Parathyroid adenoma (tissue), 2 donors: ENCODE results near the gene SLC25A36.

Experiments
- H2AFZ ChIP-seq: fragments of 300-600 bp; sonication (generic); one replicate; pipeline ENCODE4 v1.7.0; 2017; ENCODE audit warnings: antibody characterized with exemption, mild to moderate bottlenecking
- H3K27ac ChIP-seq: fragments of 300-600 bp; sonication (generic); one replicate; pipeline ENCODE4 v1.7.0; 2017
- H3K27me3 ChIP-seq: fragments of 300-600 bp; sonication (generic); one replicate; pipeline ENCODE4 v1.7.0; 2017; ENCODE audit warnings: low read length; ENCODE audit not compliant: control insufficient read depth, insufficient read depth
- H3K36me3 ChIP-seq: fragments of 300-600 bp; sonication (generic); one replicate; pipeline ENCODE4 v1.7.0; 2017; ENCODE audit warnings: low read length; ENCODE audit not compliant: control insufficient read depth, insufficient read depth
- H3K4me1 ChIP-seq: fragments of 300-600 bp; sonication (generic); one replicate; pipeline ENCODE4 v1.7.0; 2017; ENCODE audit warnings: control low read depth
- H3K4me2 ChIP-seq: fragments of 300-600 bp; sonication (generic); one replicate; pipeline ENCODE4 v1.7.0; 2017; ENCODE audit warnings: low read length
- H3K4me3 ChIP-seq: fragments of 300-600 bp; sonication (generic); one replicate; pipeline ENCODE4 v1.7.0; 2017; ENCODE audit warnings: low read depth, low read length
- H3K79me2 ChIP-seq: fragments of 300-600 bp; sonication (generic); one replicate; pipeline ENCODE4 v1.7.0; 2017; ENCODE audit warnings: control low read depth
- H3K9ac ChIP-seq: fragments of 300-600 bp; sonication (generic); one replicate; pipeline ENCODE4 v1.7.0; 2017; ENCODE audit warnings: mild to moderate bottlenecking
- H3K9me3 ChIP-seq: fragments of 300-600 bp; sonication (generic); one replicate; pipeline ENCODE4 v1.7.0; 2017; ENCODE audit warnings: low read length; ENCODE audit not compliant: control insufficient read depth
- TF ChIP-seq, protein P1 (sequence below): fragments of 300-600 bp; sonication (generic); IDR thresholded peaks from one replicate; pipeline ENCODE4 v1.7.0; 2017; ENCODE audit warnings: antibody characterized with exemption, mild to moderate bottlenecking
- donor health status: primary hyperparathyroidism.

Gene SLC25A36

DNA sequence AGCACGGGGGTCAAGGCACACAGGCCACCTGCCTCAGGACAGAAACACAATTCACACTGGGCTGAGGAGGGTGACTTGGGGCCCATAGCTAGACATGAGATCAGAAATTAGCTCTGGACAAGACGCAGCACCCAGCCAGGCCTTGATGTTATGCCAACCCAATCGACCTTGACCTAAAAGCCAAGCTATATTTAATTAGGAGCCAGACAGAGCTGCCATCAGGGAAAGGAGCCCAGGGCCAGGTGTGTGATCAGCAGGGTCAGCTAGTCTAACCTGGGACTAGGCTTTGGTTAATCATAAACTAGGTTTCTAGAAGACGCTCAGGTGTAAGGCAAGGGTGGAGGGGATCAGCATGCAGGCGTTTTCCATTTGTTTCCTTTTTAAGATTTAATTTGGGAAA is 23.9 kb upstream of the SLC25A36 start:
- no peaks in the 10 kb centered on the region for H3K79me2 ChIP-seq
- H2AFZ ChIP-seq: no peak overlapping the region
- no peak overlapping the region for H3K4me2 ChIP-seq
- no peak overlapping the region for H3K27ac ChIP-seq
- no peaks in the 10 kb centered on the region for H3K9me3 ChIP-seq
- H3K4me3 ChIP-seq: no peak overlapping the region
- no peaks in the 10 kb centered on the region for H3K36me3 ChIP-seq
- H3K27me3 ChIP-seq: no peaks in the 10 kb centered on the region
- no peak overlapping the region for H3K9ac ChIP-seq
- TF ChIP-seq, protein P1, sequence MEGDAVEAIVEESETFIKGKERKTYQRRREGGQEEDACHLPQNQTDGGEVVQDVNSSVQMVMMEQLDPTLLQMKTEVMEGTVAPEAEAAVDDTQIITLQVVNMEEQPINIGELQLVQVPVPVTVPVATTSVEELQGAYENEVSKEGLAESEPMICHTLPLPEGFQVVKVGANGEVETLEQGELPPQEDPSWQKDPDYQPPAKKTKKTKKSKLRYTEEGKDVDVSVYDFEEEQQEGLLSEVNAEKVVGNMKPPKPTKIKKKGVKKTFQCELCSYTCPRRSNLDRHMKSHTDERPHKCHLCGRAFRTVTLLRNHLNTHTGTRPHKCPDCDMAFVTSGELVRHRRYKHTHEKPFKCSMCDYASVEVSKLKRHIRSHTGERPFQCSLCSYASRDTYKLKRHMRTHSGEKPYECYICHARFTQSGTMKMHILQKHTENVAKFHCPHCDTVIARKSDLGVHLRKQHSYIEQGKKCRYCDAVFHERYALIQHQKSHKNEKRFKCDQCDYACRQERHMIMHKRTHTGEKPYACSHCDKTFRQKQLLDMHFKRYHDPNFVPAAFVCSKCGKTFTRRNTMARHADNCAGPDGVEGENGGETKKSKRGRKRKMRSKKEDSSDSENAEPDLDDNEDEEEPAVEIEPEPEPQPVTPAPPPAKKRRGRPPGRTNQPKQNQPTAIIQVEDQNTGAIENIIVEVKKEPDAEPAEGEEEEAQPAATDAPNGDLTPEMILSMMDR: no peak
- no peaks in the 10 kb centered on the region for H3K4me1 ChIP-seq

DNA sequence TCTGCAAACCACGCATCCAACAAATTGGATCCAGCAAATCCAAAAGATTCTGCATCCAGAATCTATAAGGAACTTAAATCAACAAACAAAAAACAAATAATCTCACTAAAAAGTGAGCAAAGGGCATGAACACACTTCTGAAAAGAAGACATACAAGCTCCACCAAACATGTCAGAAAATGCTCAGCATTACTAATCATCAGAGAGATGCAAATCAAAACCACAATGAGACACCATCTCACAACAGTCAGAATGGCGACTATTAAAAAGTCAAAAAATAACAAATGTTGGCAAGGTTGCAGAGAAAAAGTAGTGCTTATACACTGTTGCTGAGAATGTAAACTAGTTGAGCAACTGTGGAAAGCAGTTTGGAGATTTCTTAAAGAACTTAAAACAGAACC is 21.6 kb upstream of the SLC25A36 start:
- H3K9me3 ChIP-seq: no peaks in the 10 kb centered on the region
- H3K4me3 ChIP-seq: no peak overlapping the region
- H3K79me2 ChIP-seq: no peaks in the 10 kb centered on the region
- no peak overlapping the region for H3K27ac ChIP-seq
- H3K36me3 ChIP-seq: no peaks in the 10 kb centered on the region
- H3K4me2 ChIP-seq: no peak overlapping the region
- H2AFZ ChIP-seq: no peak overlapping the region
- H3K9ac ChIP-seq: no peak overlapping the region
- no peaks in the 10 kb centered on the region for H3K4me1 ChIP-seq
- TF ChIP-seq, protein P1: no peak
- H3K27me3 ChIP-seq: no peaks in the 10 kb centered on the region

DNA sequence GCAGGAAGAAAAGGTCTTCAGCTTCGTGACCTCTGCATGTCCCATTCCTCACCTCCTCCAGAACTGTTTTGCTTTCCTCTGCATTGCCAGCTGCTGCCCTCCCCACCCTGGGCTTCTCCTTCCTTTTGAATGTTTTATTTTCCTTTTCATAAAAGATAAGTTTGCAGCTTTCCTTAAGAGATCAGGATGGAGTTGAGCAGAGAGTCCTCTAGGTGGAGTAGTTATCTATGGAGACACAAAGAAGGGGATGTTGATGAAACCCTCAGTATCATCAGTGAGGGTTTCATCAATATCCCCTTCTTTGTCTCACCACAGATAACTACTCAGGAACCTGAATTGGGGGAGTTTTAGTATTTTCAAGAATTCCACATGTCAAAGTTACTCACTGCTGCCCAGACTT is 19.0 kb upstream of the SLC25A36 start:
- TF ChIP-seq, protein P1: peak; percentile 39
- Histone ChIP-seq H3K4me3 (no peak overlapping the region), H3K9ac (no peak overlapping the region), H2AFZ (no peak overlapping the region), H3K36me3 (no peaks in the 10 kb centered on the region), H3K4me1 (no peaks in the 10 kb centered on the region), H3K4me2 (no peak overlapping the region), H3K9me3 (no peaks in the 10 kb centered on the region), H3K27ac (no peak overlapping the region), H3K79me2 (no peaks in the 10 kb centered on the region), H3K27me3 (no peaks in the 10 kb centered on the region)

DNA sequence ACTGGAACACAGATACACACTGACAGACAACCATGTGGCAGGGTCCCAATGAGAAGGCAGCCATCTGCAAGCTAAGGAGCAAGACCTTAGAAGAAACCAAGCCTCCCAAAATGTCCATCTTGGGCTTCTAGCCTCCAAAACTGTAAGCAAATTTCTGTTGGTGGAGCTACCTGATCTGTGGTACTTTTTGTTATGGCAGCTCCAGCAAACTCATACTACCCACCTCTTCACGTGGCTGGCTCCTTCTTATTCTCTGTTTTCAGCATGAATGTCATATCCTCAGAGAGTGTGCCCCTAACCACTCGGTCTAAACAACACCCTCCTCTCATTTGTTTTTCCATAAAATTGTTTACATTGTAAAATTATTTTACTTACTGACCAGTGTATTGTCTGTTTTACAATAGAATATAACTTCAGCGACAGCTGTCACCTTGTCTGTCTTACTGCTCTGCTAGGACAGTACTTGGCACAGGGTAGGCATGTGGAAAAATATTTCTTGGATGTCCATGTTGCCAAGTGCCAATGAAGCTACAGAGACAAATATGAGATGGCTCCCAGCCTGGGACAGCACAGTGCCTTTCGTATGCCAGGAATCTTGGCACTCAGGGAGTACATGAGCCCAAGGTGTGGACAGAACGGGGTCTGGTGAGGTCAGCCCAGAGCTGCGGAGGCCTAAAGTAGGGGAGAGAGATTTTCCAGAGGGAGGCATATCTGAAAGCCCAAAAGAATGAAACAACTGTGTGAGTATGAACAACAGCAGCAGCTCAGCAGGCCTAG is 17.4 kb upstream of the SLC25A36 start:
- no peak overlapping the region for H3K4me3 ChIP-seq
- TF ChIP-seq, protein P1: no peak
- H3K27me3 ChIP-seq: no peaks in the 10 kb centered on the region
- H2AFZ ChIP-seq: no peak overlapping the region
- no peaks in the 10 kb centered on the region for H3K36me3 ChIP-seq
- H3K9me3 ChIP-seq: no peaks in the 10 kb centered on the region
- no peaks in the 10 kb centered on the region for H3K79me2 ChIP-seq
- no peaks in the 10 kb centered on the region for H3K4me1 ChIP-seq
- H3K4me2 ChIP-seq: no peak overlapping the region
- H3K9ac ChIP-seq: no peak overlapping the region
- H3K27ac ChIP-seq: no peak overlapping the region
